Thymus (tissue), 11 donors: Measurements from ENCODE around the gene MAGI1. TPM values are rescaled to one million over a fixed set of nuclear protein-coding genes. Genes with fewer than 3 reads are reported as not detected.

Experiments
- DNase-seq, 9 donors: peaks; one replicate each; pipeline ENCODE4 v3.0.0-alpha.2; 2013; ENCODE audit warnings: low spot score in 9 of 9, low read depth in 6 of 9, missing footprints in 1 of 9
- H3K27ac ChIP-seq, 2 donors: one replicate each; pipeline ENCODE4 v1.5.1; 2013; ENCODE audit warnings: control low read depth in 1 of 2, low read depth in 1 of 2, low read length in 1 of 2, mild to moderate bottlenecking in 1 of 2, moderate library complexity in 1 of 2
- H3K27me3 ChIP-seq, 2 donors: one replicate each; pipeline ENCODE4 v1.5.1; 2013; ENCODE audit warnings: low read length in 1 of 2; ENCODE audit not compliant: control insufficient read depth in 2 of 2, insufficient read depth in 1 of 2
- H3K36me3 ChIP-seq, 2 donors: one replicate each; pipeline ENCODE4 v1.5.1; 2013; ENCODE audit warnings: low read length in 1 of 2, mild to moderate bottlenecking in 1 of 2, moderate library complexity in 1 of 2; ENCODE audit not compliant: control insufficient read depth in 2 of 2, insufficient read depth in 2 of 2
- H3K4me1 ChIP-seq, 2 donors: one replicate each; pipeline ENCODE4 v1.5.1; 2013; ENCODE audit warnings: low read length in 2 of 2; ENCODE audit not compliant: control insufficient read depth in 2 of 2, insufficient read depth in 2 of 2
- H3K4me3 ChIP-seq, 2 donors: one replicate each; pipeline ENCODE4 v1.5.1; 2013; ENCODE audit warnings: low read length in 2 of 2, control low read depth in 1 of 2, mild to moderate bottlenecking in 1 of 2
- H3K9me3 ChIP-seq, 2 donors: one replicate each; pipeline ENCODE4 v1.5.1; 2013; ENCODE audit warnings: low read length in 1 of 2, mild to moderate bottlenecking in 1 of 2; ENCODE audit not compliant: control insufficient read depth in 2 of 2, insufficient read depth in 1 of 2
- WGBS: extraction: QIAGEN DNeasy Blood & Tissue Kit; methylation state at CpG from one replicate; pipeline ENCODE4 v1.1.7; 2013; 5-methylcytosine and 5-hydroxymethylcytosine counted together
- polyA plus RNA-seq: library from polyadenylated mRNA; stranded (reverse); fragments of 200-250 nt; gene quantifications from one replicate; pipeline ENCODE4 v1.2.3, GENCODE V29; 2013
- total RNA-seq: library from RNA; stranded (reverse); fragments of 120-200 nt; gene quantifications from one replicate; pipeline ENCODE4 v1.2.4, GENCODE V29; 2013
- donor health status: healthy.

MAGI1 gene
- total and polyA plus RNA-seq, 2 donors, result 5.1 to 6.1 TPM

- no peak for DNase-seq
- Histone ChIP-seq H3K4me3 (no peak overlapping the region), H3K4me1 (no peaks in the 10 kb centered on the region), H3K27me3 (no peaks in the 10 kb centered on the region), H3K27ac (no peak overlapping the region), H3K9me3 (no peaks in the 10 kb centered on the region), H3K36me3 (no peaks in the 10 kb centered on the region)
- 97% methylated on average over 1 of the region's 1 CpG for WGBS
These were observed 479.9 kb downstream of the MAGI1 start for GRCh38 chr3:65558826-65559225.

GRCh38 chr3:65557899-65558564, 480.7 kb downstream of the MAGI1 start:
- no peaks in the 10 kb centered on the region for H3K36me3 ChIP-seq
- H3K27ac ChIP-seq, result no peak overlapping the region
- H3K27me3 ChIP-seq, result no peaks in the 10 kb centered on the region
- no peaks in the 10 kb centered on the region for H3K4me1 ChIP-seq
- DNase-seq, result no peak
- H3K4me3 ChIP-seq, result no peak overlapping the region
- WGBS, result 89% methylated on average over 6 of the region's 6 CpGs
- no peaks in the 10 kb centered on the region for H3K9me3 ChIP-seq

GRCh38 chr3:65556934-65557577, 481.7 kb downstream of the MAGI1 start:
- H3K9me3 ChIP-seq, result no peaks in the 10 kb centered on the region
- WGBS, result 85% methylated on average over 5 of the region's 5 CpGs
- H3K27ac ChIP-seq, result no peak overlapping the region
- H3K36me3 ChIP-seq, result no peaks in the 10 kb centered on the region
- DNase-seq, result no peak
- no peak overlapping the region for H3K4me3 ChIP-seq
- no peaks in the 10 kb centered on the region for H3K27me3 ChIP-seq
- H3K4me1 ChIP-seq, result no peaks in the 10 kb centered on the region

GRCh38 chr3:65552434-65552833, 486.3 kb downstream of the MAGI1 start:
- H3K4me1 ChIP-seq, result no peaks in the 10 kb centered on the region
- H3K4me3 ChIP-seq, result no peak overlapping the region
- no peaks in the 10 kb centered on the region for H3K36me3 ChIP-seq
- peaks cover 14 to 32% of the 10 kb centered on the region in 2 donors for H3K27me3 ChIP-seq
- no peaks in the 10 kb centered on the region for H3K9me3 ChIP-seq
- 96% methylated on average over 1 of the region's 1 CpG for WGBS
- DNase-seq, result no peak
- no peak overlapping the region for H3K27ac ChIP-seq

- WGBS, result 98% methylated on average over 1 of the region's 1 CpG
- no peak for DNase-seq
- Histone ChIP-seq H3K4me3 (no peak overlapping the region), H3K36me3 (no peaks in the 10 kb centered on the region), H3K27ac (no peak overlapping the region), H3K27me3 (peaks cover 14 to 32% of the 10 kb centered on the region in 2 donors), H3K4me1 (no peaks in the 10 kb centered on the region), H3K9me3 (no peaks in the 10 kb centered on the region)
These were observed 486.8 kb downstream of the MAGI1 start for GRCh38 chr3:65551945-65552344.

- 94% methylated on average over 2 of the region's 2 CpGs for WGBS
These were observed 488.6 kb downstream of the MAGI1 start for GRCh38 chr3:65550137-65550536.

GRCh38 chr3:65549626-65549959, 489.1 kb downstream of the MAGI1 start:
- peaks cover 14 to 32% of the 10 kb centered on the region in 2 donors for H3K27me3 ChIP-seq
- H3K27ac ChIP-seq, result no peak overlapping the region
- H3K36me3 ChIP-seq, result no peaks in the 10 kb centered on the region
- no peaks in the 10 kb centered on the region for H3K4me1 ChIP-seq
- DNase-seq, result no peak
- 33% methylated on average over 9 of the region's 9 CpGs for WGBS
- H3K4me3 ChIP-seq, result no peak overlapping the region
- H3K9me3 ChIP-seq, result no peaks in the 10 kb centered on the region

More at GRCh38 chr3:65550137-65550536, 488.6 kb downstream of the MAGI1 start:
- no peak for DNase-seq
- Histone ChIP-seq H3K4me3 (no peak overlapping the region), H3K27me3 (peaks cover 14 to 32% of the 10 kb centered on the region in 2 donors), H3K9me3 (no peaks in the 10 kb centered on the region), H3K27ac (no peak overlapping the region), H3K4me1 (no peaks in the 10 kb centered on the region), H3K36me3 (no peaks in the 10 kb centered on the region)

- no peaks in the 10 kb centered on the region for H3K9me3 ChIP-seq
- no peak for DNase-seq
- H3K4me1 ChIP-seq, result no peaks in the 10 kb centered on the region
- no peaks in the 10 kb centered on the region for H3K36me3 ChIP-seq
- H3K27ac ChIP-seq, result no peak overlapping the region
- no peak overlapping the region for H3K4me3 ChIP-seq
- peaks cover 14 to 32% of the 10 kb centered on the region in 2 donors for H3K27me3 ChIP-seq
- 6% methylated on average over 71 of the region's 71 CpGs for WGBS
These were observed 489.7 kb downstream of the MAGI1 start for GRCh38 chr3:65548848-65549625.

GRCh38 chr3:65545429-65545828, 493.3 kb downstream of the MAGI1 start:
- Histone ChIP-seq H3K27ac (no peak overlapping the region), H3K4me3 (no peak overlapping the region), H3K36me3 (no peaks in the 10 kb centered on the region), H3K9me3 (no peaks in the 10 kb centered on the region), H3K27me3 (peaks cover 14 to 27% of the 10 kb centered on the region in 2 donors), H3K4me1 (no peaks in the 10 kb centered on the region)
- no peak for DNase-seq
- WGBS, result 100% methylated on average over 1 of the region's 1 CpG
